DOHH2 (cell line): ENCODE results near the gene ANTXR1.

Source experiments
- EZH2phosphoT487 ChIP-seq: fragments of 200-600 bp; sonication (generic); IDR thresholded peaks from 2 replicates; pipeline ENCODE4 v1.6.1; 2017; ENCODE audit warnings: borderline replicate concordance, mild to moderate bottlenecking, antibody characterized with exemption, low read length, moderate library complexity, mixed read lengths
- TF ChIP-seq, protein P1 (sequence below): fragments of 200-600 bp; sonication (generic); IDR thresholded peaks from one replicate; pipeline ENCODE4 v1.5.1; 2014; ENCODE audit warnings: antibody characterized with exemption, mild to moderate bottlenecking, low read depth, low read length; ENCODE audit not compliant: poor library complexity, severe bottlenecking

DNA sequence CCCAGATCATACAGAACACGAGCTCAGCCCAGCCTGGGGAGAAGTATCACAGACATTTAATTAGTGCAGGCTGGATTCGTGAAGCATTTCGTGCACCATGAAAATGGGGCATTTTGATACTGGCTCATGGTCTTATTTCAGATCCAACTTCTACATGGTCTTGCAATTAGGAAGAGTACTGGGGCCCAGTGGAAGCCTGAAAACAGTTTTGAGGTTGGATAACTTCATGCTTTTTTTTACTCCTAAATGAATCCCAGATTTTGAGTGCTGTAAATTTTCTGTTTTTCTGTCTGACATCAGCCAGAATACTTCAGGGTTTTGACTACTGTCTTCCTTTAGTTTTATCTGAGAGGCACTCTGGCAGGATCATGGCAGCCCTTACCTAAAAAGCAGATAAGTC is 213.9 kb downstream of the ANTXR1 start:
- TF ChIP-seq, protein P1, sequence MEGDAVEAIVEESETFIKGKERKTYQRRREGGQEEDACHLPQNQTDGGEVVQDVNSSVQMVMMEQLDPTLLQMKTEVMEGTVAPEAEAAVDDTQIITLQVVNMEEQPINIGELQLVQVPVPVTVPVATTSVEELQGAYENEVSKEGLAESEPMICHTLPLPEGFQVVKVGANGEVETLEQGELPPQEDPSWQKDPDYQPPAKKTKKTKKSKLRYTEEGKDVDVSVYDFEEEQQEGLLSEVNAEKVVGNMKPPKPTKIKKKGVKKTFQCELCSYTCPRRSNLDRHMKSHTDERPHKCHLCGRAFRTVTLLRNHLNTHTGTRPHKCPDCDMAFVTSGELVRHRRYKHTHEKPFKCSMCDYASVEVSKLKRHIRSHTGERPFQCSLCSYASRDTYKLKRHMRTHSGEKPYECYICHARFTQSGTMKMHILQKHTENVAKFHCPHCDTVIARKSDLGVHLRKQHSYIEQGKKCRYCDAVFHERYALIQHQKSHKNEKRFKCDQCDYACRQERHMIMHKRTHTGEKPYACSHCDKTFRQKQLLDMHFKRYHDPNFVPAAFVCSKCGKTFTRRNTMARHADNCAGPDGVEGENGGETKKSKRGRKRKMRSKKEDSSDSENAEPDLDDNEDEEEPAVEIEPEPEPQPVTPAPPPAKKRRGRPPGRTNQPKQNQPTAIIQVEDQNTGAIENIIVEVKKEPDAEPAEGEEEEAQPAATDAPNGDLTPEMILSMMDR = no peak
- TF ChIP-seq EZH2phosphoT487 = no peak
